MV-4-11 (cell line): ENCODE measurements around the gene LHFPL2.

Experiments used
- DNase-seq: peaks from one replicate; lab custom pipeline; 2025; lab: John Stamatoyannopoulos, UW

Gene LHFPL2

DNA sequence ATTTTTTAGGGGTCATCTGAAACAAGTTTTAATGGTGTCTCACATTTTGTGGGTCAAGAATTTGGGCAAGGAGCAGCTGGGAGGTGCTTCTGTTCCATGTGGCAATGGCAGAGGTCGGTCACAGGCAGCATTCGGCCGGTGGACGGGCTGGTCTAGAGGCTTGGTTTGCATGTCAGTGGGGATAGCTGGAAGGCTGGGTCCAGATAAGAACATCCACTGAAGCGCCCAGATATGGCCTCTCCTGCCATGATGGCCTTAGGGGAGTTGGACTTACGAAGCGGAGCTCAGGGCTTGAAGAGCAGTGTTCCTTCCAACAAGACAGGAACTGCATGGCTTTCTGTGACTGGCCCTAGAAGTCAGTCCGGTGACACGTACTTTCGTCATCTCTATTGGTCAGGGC lies 30.3 kb downstream of the LHFPL2 start:
- DNase-seq = no peak

DNA sequence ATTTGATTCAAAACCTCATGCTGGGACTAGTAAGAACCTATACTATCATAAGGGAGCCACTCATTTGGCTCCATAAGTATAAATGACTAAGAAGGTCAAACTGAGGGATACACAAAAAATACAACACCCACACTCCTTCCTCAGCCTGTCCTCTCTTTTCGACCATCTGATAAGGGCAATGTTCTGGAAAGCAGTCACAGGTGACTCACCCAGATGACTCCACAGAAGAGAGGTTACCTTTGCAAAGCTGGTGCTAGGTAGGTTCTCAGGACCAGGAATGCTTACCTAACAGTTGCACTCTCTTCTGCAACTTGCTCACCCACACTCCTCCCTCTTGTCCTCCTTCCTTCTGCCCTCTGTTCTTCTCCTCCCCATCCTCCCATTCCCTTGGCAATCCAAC lies 32.9 kb downstream of the LHFPL2 start:
- DNase-seq = no peak

- no peak for DNase-seq
Measured at GRCh38 chr5:78614816-78615215, 33.8 kb downstream of the LHFPL2 start.

DNA sequence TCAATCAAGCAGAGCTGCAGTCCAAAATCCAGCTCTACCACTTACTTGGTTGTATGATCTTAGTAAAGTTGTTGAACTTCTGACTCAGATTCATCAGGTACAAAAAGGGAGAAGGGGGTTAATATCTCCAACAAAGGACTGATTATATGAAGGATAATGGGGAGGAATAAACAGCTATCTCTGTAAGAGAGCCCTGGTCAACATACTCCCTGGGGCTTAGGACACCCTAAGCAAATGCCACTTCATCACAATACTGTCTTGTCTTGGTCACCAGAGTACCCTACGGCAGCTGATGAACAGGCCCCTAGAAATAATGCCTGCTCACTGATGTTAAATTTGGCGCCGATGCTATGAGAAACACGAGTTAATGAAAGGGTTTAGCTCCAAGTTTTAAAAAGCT lies 34.8 kb downstream of the LHFPL2 start:
- no peak for DNase-seq

- DNase-seq = no peak
Measured at GRCh38 chr5:78613151-78613533, 35.4 kb downstream of the LHFPL2 start.

GRCh38 chr5:78612227-78613150 lies 36.1 kb downstream of the LHFPL2 start:
- no peak for DNase-seq

GRCh38 chr5:78611126-78611605 lies 37.4 kb downstream of the LHFPL2 start:
- no peak for DNase-seq

DNA sequence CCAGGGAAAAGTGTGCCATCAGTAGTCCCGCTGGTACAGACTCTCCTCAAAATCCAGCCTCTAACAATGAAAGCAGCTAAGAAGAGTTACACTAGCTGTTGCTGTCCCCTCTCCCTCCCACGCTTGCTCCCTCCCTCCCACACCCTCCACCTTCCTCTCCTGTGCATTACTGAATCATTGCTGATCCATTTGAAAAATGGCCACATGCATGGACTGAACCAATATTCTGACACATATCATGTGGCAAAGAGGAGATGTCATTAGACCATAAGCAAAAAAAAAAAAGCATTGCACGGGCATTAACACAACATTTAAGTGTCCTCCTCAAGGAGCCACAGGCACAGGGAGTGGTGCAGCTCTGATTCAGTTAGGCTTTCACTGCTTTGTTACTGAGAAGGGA lies 37.9 kb downstream of the LHFPL2 start:
- DNase-seq = no peak

- no peak for DNase-seq
Measured at GRCh38 chr5:78610163-78610583, 38.4 kb downstream of the LHFPL2 start.

GRCh38 chr5:78607864-78608263 lies 40.7 kb downstream of the LHFPL2 start:
- no peak for DNase-seq

DNA sequence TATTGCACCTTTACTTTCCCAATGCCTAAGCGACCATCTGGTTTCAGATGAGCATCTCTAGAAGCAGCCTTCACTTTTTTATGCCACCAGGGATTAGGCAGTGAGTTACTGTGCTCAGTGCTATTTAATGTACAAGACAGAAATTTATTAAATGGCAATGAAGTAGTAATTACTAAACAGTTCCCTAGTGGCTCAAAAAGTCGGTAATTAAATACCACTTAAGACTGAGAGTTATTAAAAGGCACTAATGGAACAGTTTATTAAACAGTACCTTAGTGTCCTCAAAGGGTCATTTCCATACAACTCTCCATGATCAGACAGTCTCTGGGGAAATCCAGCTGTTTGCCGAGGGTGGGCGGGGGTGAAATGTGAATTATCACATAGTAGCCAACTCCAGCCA lies 42.3 kb downstream of the LHFPL2 start:
- DNase-seq = no peak

- no peak for DNase-seq
Measured at GRCh38 chr5:78605611-78606010, 43.0 kb downstream of the LHFPL2 start.

DNA sequence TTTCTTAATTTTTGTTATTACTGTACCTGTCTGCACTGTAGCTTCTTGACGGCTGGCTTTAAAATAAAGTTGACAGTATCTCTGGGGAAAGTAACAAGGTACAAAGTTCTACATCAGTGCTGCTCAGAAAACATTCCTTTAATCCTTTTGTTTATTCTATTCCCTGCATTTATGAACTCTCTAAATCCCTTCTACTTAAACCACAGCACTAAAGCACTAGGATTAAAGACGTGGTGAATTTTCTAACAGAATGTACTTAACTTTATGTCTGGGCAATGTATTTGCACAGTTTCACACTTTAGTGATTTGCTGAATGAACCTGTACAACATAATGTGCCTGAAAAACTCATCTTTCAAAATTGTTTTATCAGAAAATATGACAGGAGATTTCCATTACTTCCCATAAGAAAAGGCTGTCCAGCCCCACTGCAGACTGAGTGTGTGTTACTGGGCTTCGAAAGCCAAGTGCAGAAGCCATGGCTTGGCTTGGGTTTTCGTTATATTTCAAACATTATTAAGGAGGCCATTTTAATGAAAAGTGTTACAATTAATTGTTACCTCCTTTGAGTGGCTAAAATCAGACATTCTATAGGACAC lies 43.8 kb downstream of the LHFPL2 start:
- no peak for DNase-seq

DNA sequence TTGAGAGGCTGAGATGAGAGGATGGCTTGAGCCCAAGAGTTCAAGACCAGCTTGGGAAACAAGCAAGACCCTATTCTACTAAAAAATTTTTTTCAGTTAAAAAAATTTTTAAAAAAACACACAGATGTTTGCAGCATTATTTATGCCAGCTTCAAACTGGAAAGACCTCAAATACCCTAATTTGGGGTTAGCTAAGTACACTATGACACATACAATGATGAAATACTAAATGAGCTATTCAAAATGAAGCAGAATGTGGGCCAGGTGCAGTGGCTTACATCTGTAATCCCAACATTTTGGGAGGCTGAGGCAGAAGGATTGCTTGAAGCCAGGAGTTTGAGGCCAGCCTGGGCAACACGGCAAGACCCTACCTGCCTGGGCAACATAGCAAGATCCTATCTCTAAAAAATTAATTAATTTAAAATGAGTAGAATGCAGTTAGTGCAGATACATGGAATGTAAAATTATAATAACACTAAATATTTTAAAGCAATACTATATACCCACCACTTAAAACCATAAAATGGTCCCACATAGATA lies 44.9 kb downstream of the LHFPL2 start:
- peak; percentile 3 for DNase-seq

GRCh38 chr5:78602400-78602799 lies 46.2 kb downstream of the LHFPL2 start:
- no peak for DNase-seq

- no peak for DNase-seq
Measured at GRCh38 chr5:78601559-78602314, 46.8 kb downstream of the LHFPL2 start.

DNA sequence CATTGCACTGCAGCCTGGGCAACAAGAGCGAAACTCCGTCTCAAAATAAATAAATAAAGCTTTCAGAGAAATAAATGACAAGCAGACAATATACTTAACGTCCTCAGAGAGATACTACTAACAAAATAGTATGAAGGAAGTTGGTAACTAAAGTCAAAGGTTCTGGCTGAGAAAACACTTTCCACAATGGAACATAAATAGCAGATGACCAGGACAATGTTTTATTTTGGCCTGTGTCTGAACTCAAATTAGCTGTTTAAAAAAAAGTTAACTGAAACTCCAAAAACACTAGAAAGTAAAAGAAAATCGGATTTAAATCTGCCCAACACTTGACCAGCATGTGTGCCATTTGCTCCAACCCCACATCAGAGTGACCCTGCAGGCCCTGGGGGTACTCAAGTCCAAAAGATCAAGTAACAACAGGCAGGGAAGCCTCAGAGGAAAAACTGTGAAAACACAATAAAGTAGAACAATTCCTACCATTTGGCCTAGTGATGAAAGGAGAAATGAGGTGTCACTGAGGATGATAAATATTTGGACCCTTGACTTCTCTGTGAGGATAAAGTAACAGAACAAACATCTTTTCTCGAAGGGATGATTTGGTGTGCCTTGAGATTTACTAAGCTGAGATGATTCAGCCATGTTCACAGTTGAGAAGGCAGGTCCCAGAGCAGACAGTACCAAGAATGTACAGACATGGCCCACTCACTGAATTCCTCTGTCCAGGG lies 47.7 kb downstream of the LHFPL2 start:
- DNase-seq = no peak

DNA sequence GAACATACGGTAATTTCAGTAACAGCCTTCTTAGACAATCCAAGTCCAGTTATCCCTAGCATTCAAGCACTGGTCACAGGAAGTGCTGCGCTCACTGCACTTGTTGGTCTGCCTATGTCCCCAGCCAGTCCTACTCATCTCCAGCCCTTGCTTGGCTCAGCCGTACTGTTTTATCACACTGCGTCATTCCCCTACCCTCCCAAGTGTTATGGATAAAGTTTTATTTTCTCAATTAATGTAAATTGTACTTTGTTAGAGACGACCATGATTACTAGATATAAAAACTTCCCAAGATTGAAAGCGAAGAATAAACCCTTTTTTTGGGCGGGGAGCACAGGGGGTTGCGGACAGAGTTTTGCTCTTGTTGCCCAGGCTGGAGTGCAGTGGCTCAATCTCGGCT lies 49.6 kb downstream of the LHFPL2 start:
- DNase-seq = no peak

DNA sequence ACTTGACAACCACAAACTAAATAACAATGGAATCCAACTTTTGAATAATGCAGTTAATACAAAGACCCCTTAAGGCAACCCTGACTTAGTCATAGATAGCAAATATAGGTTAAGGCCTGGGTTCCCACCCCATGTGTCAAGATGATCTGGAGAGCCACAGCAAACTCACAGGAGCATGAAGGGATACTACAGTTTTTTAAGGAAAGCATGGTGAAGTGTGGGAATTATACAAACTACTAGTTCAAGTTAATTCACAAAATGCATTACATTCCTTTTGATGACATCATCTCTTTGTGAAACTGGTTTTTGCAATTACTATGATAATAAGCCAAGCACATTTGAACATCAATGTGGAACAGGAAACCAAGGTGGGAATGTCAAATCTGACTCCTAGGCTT lies 50.6 kb downstream of the LHFPL2 start:
- DNase-seq = no peak

DNA sequence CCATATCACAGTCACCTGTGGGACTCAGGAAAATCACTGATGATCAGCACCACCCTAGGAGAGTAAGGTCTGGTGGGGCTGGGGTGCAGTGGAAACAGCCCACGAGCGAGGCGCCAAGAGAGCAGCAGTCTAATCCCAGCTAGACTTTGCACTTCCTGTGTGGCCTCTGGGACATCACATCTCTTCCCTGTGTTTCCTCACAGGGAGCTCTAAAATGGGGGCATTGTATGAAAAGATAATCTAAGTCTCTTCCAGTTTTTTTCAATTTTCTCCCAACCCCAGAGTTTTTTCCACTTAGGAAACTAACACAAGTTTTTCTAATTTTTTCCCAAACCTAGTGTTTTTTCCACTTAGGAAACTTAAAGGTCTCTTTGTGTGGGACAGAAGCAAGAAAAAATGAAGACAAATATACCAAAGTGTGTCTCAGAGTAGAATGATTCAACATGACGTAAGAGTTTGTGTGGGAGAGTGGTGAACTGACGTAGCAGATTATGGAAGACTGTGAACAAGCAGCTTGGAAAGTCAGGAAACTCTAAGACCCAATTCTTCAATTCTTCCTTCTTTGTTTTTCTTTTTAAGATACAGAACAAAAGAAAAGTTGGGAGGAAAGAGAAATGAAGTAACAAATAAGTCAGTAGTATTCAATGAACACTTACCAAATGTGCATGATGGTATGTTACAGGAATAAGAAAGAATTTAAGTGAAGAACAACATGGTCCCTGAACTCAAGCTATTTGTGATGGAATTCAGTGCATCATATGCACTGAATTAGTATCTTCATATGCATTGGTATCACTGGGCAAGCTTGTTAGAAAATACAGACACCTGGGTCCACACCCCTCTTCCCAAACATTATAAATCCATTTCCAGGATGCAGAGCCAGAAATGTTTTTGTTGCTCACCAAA lies 51.3 kb downstream of the LHFPL2 start:
- peak; percentile 22 for DNase-seq

- DNase-seq = no peak
Measured at GRCh38 chr5:78595458-78595921, 53.1 kb downstream of the LHFPL2 start.
